Activated naive CD4-positive, alpha-beta T cell treated with Interleukin-2 at 50 U/mL for 16 hours (primary cell): ENCODE measurements around the gene STK4.

Source experiments
- DNase-seq: peaks from one replicate; pipeline ENCODE4 v3.0.0-alpha.2; 2020

STK4 gene

GRCh38 chr20:45032781-45033180 is 66.5 kb downstream of the STK4 start:
- no peak for DNase-seq

- no peak for DNase-seq
These were observed 68.1 kb downstream of the STK4 start for GRCh38 chr20:45034436-45034835.

GRCh38 chr20:45036044-45036755 is 69.9 kb downstream of the STK4 start:
- DNase-seq, result peak; percentile 71

GRCh38 chr20:45037050-45037449 is 70.7 kb downstream of the STK4 start:
- DNase-seq, result no peak

GRCh38 chr20:45037635-45038034 is 71.3 kb downstream of the STK4 start:
- DNase-seq, result no peak

- DNase-seq, result no peak
These were observed 72.6 kb downstream of the STK4 start for GRCh38 chr20:45038745-45039474.

- DNase-seq, result no peak
These were observed 73.1 kb downstream of the STK4 start for GRCh38 chr20:45039475-45039820.

- DNase-seq, result no peak
These were observed 75.4 kb downstream of the STK4 start for GRCh38 chr20:45041464-45042337.

- no peak for DNase-seq
These were observed 76.7 kb downstream of the STK4 start for GRCh38 chr20:45042978-45043377.

- DNase-seq, result peak; percentile 28
These were observed 77.8 kb downstream of the STK4 start for GRCh38 chr20:45044084-45044573.

- no peak for DNase-seq
These were observed 78.3 kb downstream of the STK4 start for GRCh38 chr20:45044601-45045000.

GRCh38 chr20:45047581-45048119 is 81.3 kb downstream of the STK4 start:
- DNase-seq, result no peak

GRCh38 chr20:45049438-45049837 is 83.1 kb downstream of the STK4 start:
- no peak for DNase-seq

- no peak for DNase-seq
These were observed 83.7 kb downstream of the STK4 start for GRCh38 chr20:45049904-45050471.

GRCh38 chr20:45051204-45052060 is 85.1 kb downstream of the STK4 start:
- no peak for DNase-seq

- no peak for DNase-seq
These were observed 86.6 kb downstream of the STK4 start for GRCh38 chr20:45052698-45053429.

- DNase-seq, result no peak
These were observed 87.4 kb downstream of the STK4 start for GRCh38 chr20:45053430-45054351.

- no peak for DNase-seq
These were observed 88.7 kb downstream of the STK4 start for GRCh38 chr20:45055056-45055455.

GRCh38 chr20:45056473-45057173 is 90.3 kb downstream of the STK4 start:
- DNase-seq, result no peak
